Stimulated activated naive CD4-positive, alpha-beta T cell treated with Interleukin-2 at 50 U/mL for 16 hours (primary cell): ENCODE data around the gene MPIG6B.

Experiments used
- DNase-seq: peaks from one replicate; lab custom pipeline; 2025; lab: John Stamatoyannopoulos, UW

Gene MPIG6B

GRCh38 chr6:31721351-31722020, 1.7 kb upstream of the MPIG6B start, which contains the start of gene LY6G6C:
TSS of gene LY6G6C (minus strand) at chr6:31721746. CDS start at chr6:31721679, 67 bp downstream.
- DNase-seq = no peak

- no peak for DNase-seq
Observed at GRCh38 chr6:31722173-31722572, 1.0 kb upstream of the MPIG6B start.

GRCh38 chr6:31723980-31724691, 963 bp downstream of the MPIG6B start:
- no peak for DNase-seq

GRCh38 chr6:31725502-31726350, 2.6 kb downstream of the MPIG6B start:
- no peak for DNase-seq

- no peak for DNase-seq
Observed at GRCh38 chr6:31727034-31727716, 4.0 kb downstream of the MPIG6B start.

- DNase-seq = no peak
Observed at GRCh38 chr6:31727717-31728671, 4.8 kb downstream of the MPIG6B start.

GRCh38 chr6:31728767-31729514, 5.8 kb downstream of the MPIG6B start, which contains the start of gene DDAH2:
TSS of gene DDAH2 (minus strand) at chr6:31729299. CDS start at chr6:31729161, 138 bp downstream.
- DNase-seq = no peak

- peak; percentile 75 for DNase-seq
Observed at GRCh38 chr6:31729515-31729978, 6.4 kb downstream of the MPIG6B start.

- DNase-seq = peak; percentile 58
Observed at GRCh38 chr6:31729979-31730630, 6.9 kb downstream of the MPIG6B start.

- DNase-seq = no peak
Observed at GRCh38 chr6:31730631-31731086, 7.5 kb downstream of the MPIG6B start.

- no peak for DNase-seq
Observed at GRCh38 chr6:31732029-31732428, 8.9 kb downstream of the MPIG6B start.

- no peak for DNase-seq
Observed at GRCh38 chr6:31733734-31734133, 10.6 kb downstream of the MPIG6B start.

- DNase-seq = no peak
Observed at GRCh38 chr6:31734247-31734820, 11.2 kb downstream of the MPIG6B start.

- DNase-seq = peak; percentile 37
Observed at GRCh38 chr6:31734821-31735406, 11.7 kb downstream of the MPIG6B start.

GRCh38 chr6:31736021-31736767, 13.0 kb downstream of the MPIG6B start, which contains the start of gene CLIC1:
TSS of gene CLIC1 (minus strand) at chr6:31736530. CDS start at chr6:31736300, 230 bp downstream.
- DNase-seq = peak; percentile 76

- DNase-seq = no peak
Observed at GRCh38 chr6:31736768-31737314, 13.7 kb downstream of the MPIG6B start.

- DNase-seq = no peak
Observed at GRCh38 chr6:31737315-31737990, 14.3 kb downstream of the MPIG6B start.
